ENCODE measurements around the gene POLN.
"Not testable (repeated sequence)": the region's sequence is repeated elsewhere in the genome, so short reads cannot be mapped to it uniquely, and the experiment has no call there.

The POLN gene

DNA sequence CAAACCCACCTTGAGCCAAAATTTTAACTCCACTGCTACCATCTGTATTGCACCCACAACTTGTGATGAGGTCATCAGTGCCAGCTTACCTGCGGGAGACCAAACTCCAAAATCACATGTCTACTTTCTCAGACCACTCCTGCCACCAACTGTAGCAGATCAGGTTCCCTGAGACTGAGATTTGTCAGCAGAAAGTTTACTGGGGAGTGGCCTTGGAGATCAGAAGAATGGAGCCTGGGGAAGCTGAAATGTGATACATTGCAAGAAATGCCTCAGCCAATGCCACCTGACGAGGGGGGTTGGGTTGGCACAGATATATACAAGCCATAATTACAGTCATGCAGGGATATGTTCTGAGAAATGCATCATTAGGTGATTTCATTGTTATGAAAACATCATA is 19.1 kb downstream of the POLN start:
- FAIRE-seq (no peak), DNase-seq (ENCODE audit: insufficient read length, low spot score) (no peak)

GRCh38 chr4:2221378-2221777 is 20.5 kb downstream of the POLN start:
- not testable (repeated sequence) for FAIRE-seq; DNase-seq (ENCODE audit: insufficient read length, low spot score)

- DNase-seq (ENCODE audit: insufficient read length, low spot score) (peak; percentile 75), FAIRE-seq (peak; percentile 72)
Observed at GRCh38 chr4:2220016-2220630, 21.8 kb downstream of the POLN start.

- FAIRE-seq: no peak
- DNase-seq (ENCODE audit: insufficient read length, low spot score): no peak
Observed at GRCh38 chr4:2219233-2219760, 22.6 kb downstream of the POLN start.

- no peak for DNase-seq (ENCODE audit: insufficient read length, low spot score)
- FAIRE-seq: no peak
Observed at GRCh38 chr4:2218436-2218835, 23.5 kb downstream of the POLN start.

DNA sequence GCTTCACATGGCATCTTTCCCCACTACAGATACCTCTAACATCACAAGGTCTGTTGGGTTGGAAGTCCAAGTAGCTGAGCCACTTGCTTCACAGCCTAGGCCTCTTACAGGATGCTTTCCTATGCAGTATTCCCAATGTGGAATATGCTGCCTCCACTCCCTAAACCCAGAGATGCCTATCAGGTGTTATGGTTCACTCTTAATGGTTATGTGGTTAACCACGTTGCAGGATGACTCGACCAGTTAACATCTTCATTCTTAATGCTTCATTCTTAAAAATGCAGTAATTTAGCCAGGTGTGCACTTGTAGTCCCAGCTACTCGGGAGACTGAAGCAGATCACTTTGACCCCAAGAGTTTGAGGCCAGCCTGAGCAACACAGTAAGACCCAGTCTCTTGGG is 24.2 kb downstream of the POLN start:
- FAIRE-seq (no peak), DNase-seq (ENCODE audit: insufficient read length, low spot score) (no peak)

DNA sequence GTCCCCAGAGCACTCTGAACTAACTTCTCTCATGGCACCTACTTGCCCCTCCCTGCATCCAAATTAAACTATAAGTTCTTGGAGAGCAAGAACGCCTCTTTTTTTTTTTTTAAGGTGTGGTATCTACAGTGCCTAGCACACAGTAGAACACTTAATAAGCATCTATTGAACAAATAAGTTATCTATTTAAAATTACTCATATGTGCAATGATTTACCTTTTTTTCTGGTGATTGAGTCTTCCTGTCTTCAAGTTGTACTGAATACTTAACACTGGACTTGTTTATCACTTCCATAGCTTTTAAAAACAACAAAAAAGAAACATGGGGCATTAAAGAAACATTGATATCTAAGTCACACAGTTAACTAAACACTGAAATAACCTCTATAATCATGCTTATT is 29.1 kb downstream of the POLN start:
- no peak for FAIRE-seq
- no peak for DNase-seq (ENCODE audit: insufficient read length, low spot score)

- not testable (repeated sequence) for DNase-seq (ENCODE audit: insufficient read length, low spot score); FAIRE-seq
Observed at GRCh38 chr4:2202789-2203188, 39.1 kb downstream of the POLN start.

DNA sequence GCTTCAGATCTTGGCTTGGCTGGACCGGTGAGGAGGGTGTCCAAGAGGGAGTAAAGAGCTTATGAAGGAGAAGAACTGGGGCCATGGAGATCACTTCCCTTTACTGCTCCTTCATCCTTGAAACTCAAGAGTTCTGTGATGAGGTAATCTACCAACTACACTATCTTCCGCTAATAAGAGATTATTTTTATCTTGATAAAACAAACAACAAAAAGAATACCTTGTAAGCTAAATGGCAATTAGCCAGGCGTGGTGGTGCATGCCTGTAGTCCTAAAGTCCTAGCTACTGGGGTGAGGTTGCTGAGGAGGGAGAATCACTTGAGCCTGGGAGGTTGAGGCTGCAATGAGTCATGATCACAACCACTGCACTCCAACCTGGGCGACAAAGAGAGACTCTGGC is 47.4 kb downstream of the POLN start:
- FAIRE-seq (no peak), DNase-seq (ENCODE audit: insufficient read length, low spot score) (no peak)

DNA sequence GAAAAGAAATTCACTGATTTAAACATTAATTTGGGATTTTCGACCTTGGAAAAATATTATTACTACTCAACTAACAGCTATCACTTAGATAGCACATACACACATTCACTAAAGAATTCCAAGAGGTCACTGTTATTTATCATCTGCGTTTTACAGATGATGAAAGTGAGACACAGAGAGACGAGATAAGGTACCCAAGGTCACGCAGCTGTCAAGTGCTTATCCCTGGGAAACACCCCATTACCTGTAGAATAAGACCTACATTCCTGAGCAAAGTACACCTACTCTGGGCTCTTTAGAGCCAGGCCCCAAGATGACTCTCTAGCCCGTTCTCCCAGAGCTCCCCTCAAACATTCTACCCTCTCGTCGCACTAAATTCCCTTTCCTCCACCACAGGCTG is 48.6 kb downstream of the POLN start:
- FAIRE-seq (no peak), DNase-seq (ENCODE audit: insufficient read length, low spot score) (no peak)

DNA sequence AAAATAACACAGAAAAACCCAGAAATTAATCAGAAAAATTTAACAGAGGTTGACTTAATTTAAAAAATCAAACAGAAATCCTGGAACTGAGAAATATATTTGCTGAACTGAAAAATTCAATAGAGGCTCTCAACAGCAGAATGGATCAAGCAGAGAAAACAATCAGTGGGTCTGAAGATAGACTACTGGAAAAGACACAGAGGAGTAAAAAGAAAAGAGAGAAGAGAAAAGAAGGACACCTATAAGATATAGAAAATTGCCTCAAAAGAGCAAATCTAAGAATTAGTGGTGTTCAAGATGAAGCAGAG is 55.1 kb downstream of the POLN start:
- FAIRE-seq: no peak
- DNase-seq (ENCODE audit: insufficient read length, low spot score): no peak

DNA sequence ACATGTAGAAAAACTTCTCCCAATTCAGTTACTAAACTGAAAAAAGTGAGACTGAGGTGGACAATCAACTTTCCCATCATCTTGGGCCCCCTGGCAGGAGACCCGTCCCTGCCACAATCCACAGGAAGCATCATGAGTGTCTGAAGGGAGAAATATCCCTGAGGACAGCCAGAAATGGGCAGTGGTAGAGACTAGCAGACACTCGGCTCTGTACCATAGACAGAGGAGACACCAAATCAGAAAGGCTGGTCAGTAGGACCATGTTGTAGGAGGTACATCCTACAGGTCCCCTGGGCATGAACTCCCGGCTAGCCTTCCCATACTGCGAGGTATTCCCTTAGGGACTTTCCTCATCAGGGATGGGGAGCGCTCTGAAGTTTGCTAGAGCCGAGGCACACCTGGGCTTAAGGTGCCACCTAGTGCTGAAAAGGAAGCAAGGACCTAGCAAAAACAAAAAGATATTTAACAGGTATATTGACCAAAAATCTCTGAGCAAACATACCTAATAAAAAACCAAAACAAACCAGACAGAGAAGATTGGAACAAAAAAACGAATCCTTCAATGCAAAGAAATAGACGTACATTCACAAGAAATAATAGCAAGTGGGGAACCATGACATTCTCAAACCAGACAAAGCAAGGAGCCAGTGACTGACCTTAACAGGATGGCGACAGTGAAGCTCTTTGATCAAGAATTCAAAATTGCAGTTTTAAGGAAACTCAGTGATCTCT is 55.6 kb downstream of the POLN start:
- FAIRE-seq (no peak), DNase-seq (ENCODE audit: insufficient read length, low spot score) (peak; percentile 29)

DNA sequence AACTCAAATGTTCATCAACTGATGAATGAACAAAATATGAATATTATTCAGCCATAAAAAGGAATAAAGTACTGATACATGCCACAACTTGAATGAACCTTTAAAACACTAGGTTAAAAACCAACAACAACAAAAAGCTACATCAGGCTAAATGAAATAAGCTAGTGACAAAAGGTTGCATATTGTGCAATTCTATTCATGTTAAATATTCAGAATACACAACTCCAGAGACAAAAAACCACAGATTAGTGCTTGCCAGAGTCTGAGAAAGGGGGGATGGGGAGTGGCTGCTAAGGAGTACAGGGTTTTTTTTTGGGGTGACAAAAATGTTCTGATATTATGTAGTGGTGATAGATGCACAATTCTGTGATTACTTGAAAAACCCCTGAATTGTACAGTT is 58.5 kb downstream of the POLN start:
- FAIRE-seq: no peak

GRCh38 chr4:2182994-2183393 is 58.9 kb downstream of the POLN start:
- FAIRE-seq: no peak
- no peak for DNase-seq (ENCODE audit: insufficient read length, low spot score)

More for the DNA sequence above, 58.5 kb downstream of the POLN start:
- no peak for DNase-seq (ENCODE audit: insufficient read length, low spot score)

GRCh38 chr4:2180410-2180809 is 61.5 kb downstream of the POLN start:
- no peak for DNase-seq (ENCODE audit: insufficient read length, low spot score)
- FAIRE-seq: no peak

DNA sequence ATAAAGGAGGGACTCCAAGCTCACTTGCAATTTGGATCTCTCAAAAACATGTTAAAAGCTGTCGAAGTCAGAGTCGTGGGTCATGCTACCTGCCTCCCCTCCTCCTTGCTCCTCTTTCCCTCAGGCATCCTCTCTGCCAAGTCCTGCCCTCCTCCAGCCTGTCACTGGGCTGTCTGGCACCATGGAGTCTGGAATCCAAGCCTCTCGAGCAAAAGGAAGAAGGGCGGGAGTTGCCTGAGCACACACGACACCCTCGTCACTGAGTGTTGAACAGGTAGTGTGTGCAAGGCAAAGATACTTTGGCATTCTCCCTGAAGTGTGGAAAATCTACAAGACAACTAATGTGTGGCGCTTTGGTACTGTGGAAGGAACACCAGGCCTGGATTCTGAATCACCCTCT is 62.2 kb downstream of the POLN start:
- FAIRE-seq (no peak), DNase-seq (ENCODE audit: insufficient read length, low spot score) (no peak)

GRCh38 chr4:2178986-2179385 is 62.9 kb downstream of the POLN start:
- DNase-seq (ENCODE audit: insufficient read length, low spot score): no peak
- FAIRE-seq: no peak

GRCh38 chr4:2177443-2178093 is 64.4 kb downstream of the POLN start:
- no peak for FAIRE-seq
- no peak for DNase-seq (ENCODE audit: insufficient read length, low spot score)

- DNase-seq (ENCODE audit: insufficient read length, low spot score) (no peak), FAIRE-seq (no peak)
Observed at GRCh38 chr4:2175990-2176698, 65.8 kb downstream of the POLN start.

- no peak for FAIRE-seq
- DNase-seq (ENCODE audit: insufficient read length, low spot score): no peak
Observed at GRCh38 chr4:2174061-2174460, 67.9 kb downstream of the POLN start.

- FAIRE-seq (peak; percentile 9), DNase-seq (ENCODE audit: insufficient read length, low spot score) (no peak)
Observed at GRCh38 chr4:2172627-2173231, 69.2 kb downstream of the POLN start.
